K562 (cell line): Measurements from ENCODE around the gene CASKIN2. TPM values are rescaled to one million over a fixed set of nuclear protein-coding genes. Genes with fewer than 3 reads are reported as not detected.

ENCODE experiments used
- EP300 ChIP-seq: IDR thresholded peaks from 2 replicates; pipeline ENCODE4 v1.6.1; 2012; ENCODE audit warnings: low read length, improper control_type of control experiment
- HEY1 ChIP-seq: fragments of 250-450 bp; sonication (Bioruptor Pico); IDR thresholded peaks from 2 replicates; pipeline ENCODE4 v1.5.0; 2020; ENCODE audit warnings: mild to moderate bottlenecking, moderate library complexity, borderline replicate concordance
- MCM2 ChIP-seq: fragments of 450-650 bp; IDR thresholded peaks from 2 replicates; pipeline ENCODE4 v1.6.1; 2017; ENCODE audit warnings: low read depth, mild to moderate bottlenecking
- MXI1 ChIP-seq: IDR thresholded peaks from 2 replicates; pipeline ENCODE4 v1.6.1; 2011; ENCODE audit warnings: low read depth, mild to moderate bottlenecking, improper control_type of control experiment, low read length
- NBN ChIP-seq: fragments of 450-650 bp; IDR thresholded peaks from 2 replicates; pipeline ENCODE4 v1.6.1; 2016; ENCODE audit warnings: low read depth, mild to moderate bottlenecking
- POLR2H ChIP-seq: IDR thresholded peaks from 2 replicates; pipeline ENCODE4 v1.6.1; 2016; ENCODE audit warnings: missing genetic modification characterization, low read depth, mild to moderate bottlenecking, control low read depth, missing compliant biosample characterization, moderate library complexity
- TEAD4 ChIP-seq, 2 experiments: sonication (generic) in 1 of 2; formaldehyde crosslinking in 1 of 2; IDR thresholded peaks; 2 replicates each; pipeline versions ENCODE4 v1.6.1 to v1.8.0; 2012 to 2022; ENCODE audit warnings: borderline replicate concordance in 1 of 2, inconsistent platforms in 1 of 2, low read length in 1 of 2, mild to moderate bottlenecking in 1 of 2, missing genetic modification reagents in 1 of 2
- WHSC1 ChIP-seq: IDR thresholded peaks from one replicate; pipeline ENCODE4 v1.6.1; 2012; ENCODE audit warnings: low read length, control low read depth, inconsistent platforms
- YBX1 ChIP-seq: fragments of 450-650 bp; IDR thresholded peaks from 2 replicates; pipeline ENCODE4 v1.7.1; 2016; ENCODE audit warnings: mild to moderate bottlenecking
- YY1 ChIP-seq, 3 experiments: IDR thresholded peaks; 2 replicates each; pipeline ENCODE4 v1.6.1; 2011; ENCODE audit warnings: low read length in 2 of 3, mild to moderate bottlenecking in 2 of 3, moderate library complexity in 2 of 3, borderline replicate concordance in 1 of 3, control low read depth in 1 of 3, low read depth in 1 of 3; ENCODE audit not compliant: insufficient read depth in 3 of 3, insufficient replicate concordance in 2 of 3, control insufficient read depth in 1 of 3, insufficient read length in 1 of 3; ENCODE audit errors: extremely low read depth in 1 of 3
- ZNF316 ChIP-seq: fragments of 450-650 bp; IDR thresholded peaks from 2 replicates; pipeline ENCODE4 v1.6.1; 2016
- ZNF408 ChIP-seq: fragments of 250-450 bp; sonication (Bioruptor Pico); IDR thresholded peaks from 2 replicates; pipeline ENCODE4 v1.4.0; 2020; ENCODE audit warnings: low read depth, mild to moderate bottlenecking, moderate library complexity
- ZNF431 ChIP-seq: sonication (generic); formaldehyde crosslinking; IDR thresholded peaks from 2 replicates; pipeline ENCODE4 v1.8.0; 2022; ENCODE audit warnings: mild to moderate bottlenecking, missing genetic modification reagents
- ZNF511 ChIP-seq: sonication (generic); formaldehyde crosslinking; IDR thresholded peaks from 2 replicates; pipeline ENCODE4 v1.8.0; 2022; ENCODE audit warnings: mild to moderate bottlenecking, missing genetic modification reagents
- ZNF586 ChIP-seq: fragments of 450-650 bp; formaldehyde crosslinking; conservative IDR thresholded peaks from 2 replicates; pipeline ENCODE4 v1.4.0; 2020; ENCODE audit warnings: mild to moderate bottlenecking, moderate library complexity
- polyA plus RNA-seq, 8 experiments: library from polyadenylated mRNA; depleted of rRNA in 4 of 8; stranded (reverse) in 5 of 8; unstranded in 3 of 8; fragments of >200 nt; fragmentation: Nextera tagmentation in 2 of 8; fragmentation: Illumina TruSeq in 1 of 8; extraction: Ambion mirVana in 2 of 8; extraction: Trizol in 1 of 8; gene quantifications; 2 replicates each; pipeline versions ENCODE4 v1.2.1 to v1.2.3, GENCODE V29; 2011 to 2014; ENCODE audit warnings: inconsistent platforms in 1 of 8, missing spikeins in 1 of 8
- total RNA-seq, 7 experiments: library from RNA; depleted of rRNA in 6 of 7; stranded (reverse); fragments of >200 nt in 6 of 7; fragmentation: Illumina TruSeq in 2 of 7; extraction: Trizol in 2 of 7; gene quantifications; 2 replicates each; pipeline versions ENCODE4 v1.2.1 to v1.2.3, GENCODE V29; 2011 to 2021; ENCODE audit warnings: low replicate concordance in 1 of 7
- TF ChIP-seq, protein P1 (sequence below): sonication (generic); formaldehyde crosslinking; IDR thresholded peaks from 2 replicates; pipeline ENCODE4 v1.8.1; 2022; ENCODE audit warnings: missing genetic modification reagents
- TF ChIP-seq, protein P2 (sequence below): fragments of 450-650 bp; formaldehyde crosslinking; IDR thresholded peaks from 2 replicates; pipeline ENCODE4 v1.4.0; 2020; ENCODE audit warnings: mild to moderate bottlenecking, moderate library complexity
- TF ChIP-seq, protein P3 (sequence below): fragments of 250-450 bp; sonication (Bioruptor Pico); IDR thresholded peaks from 2 replicates; pipeline ENCODE4 v1.8.0; 2022; ENCODE audit warnings: inconsistent platforms
- TF ChIP-seq, protein P4 (sequence below): fragments of 150-350 bp; conservative IDR thresholded peaks from 2 replicates; pipeline ENCODE4 v1.6.1; 2014; ENCODE audit warnings: low read length

Gene CASKIN2
- total and polyA plus RNA-seq, 9 of the 15 experiments (the other 6 are each of a cell fraction or from before 2014, with no cell fraction given), result 0.01 to 12.2 (median 2.1) TPM

DNA sequence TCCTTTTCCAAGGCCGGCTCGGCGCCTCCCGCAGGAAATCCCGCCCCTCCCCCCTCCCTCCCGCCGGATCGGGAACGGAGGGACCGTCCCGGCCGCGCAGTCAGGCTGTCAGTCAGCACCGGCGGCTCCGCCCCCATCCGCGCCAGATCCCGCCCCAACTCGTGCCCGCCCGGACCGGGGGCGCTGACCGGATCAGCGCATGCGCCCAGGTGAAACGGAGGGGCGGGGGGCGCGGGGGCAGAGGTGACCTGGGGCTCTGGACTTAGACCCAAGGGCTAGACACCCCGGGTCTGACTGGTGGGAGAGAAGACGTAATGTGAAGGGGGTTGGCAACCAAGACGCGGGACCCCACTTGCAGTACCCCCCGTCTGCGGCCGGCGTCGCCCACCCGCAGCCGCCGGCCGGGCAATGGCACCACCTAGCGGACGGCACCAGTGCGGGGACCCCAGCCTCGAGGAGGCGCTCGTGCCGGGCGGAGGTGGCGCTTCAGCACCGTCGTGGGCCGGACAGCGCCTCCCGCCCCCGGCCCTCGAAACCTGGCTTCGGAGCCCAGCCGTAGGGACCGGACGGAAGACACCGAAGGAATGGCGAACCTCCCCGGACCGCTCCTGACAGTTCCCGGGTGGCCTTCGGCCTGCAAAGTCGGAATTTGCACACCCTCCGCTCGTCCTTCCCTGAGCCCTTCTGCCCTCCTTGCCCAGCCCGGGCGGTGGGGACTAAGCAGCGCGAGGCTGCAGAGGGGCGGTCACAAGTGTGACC lies at the start of gene CASKIN2 (continued):
- TF ChIP-seq, protein P1, sequence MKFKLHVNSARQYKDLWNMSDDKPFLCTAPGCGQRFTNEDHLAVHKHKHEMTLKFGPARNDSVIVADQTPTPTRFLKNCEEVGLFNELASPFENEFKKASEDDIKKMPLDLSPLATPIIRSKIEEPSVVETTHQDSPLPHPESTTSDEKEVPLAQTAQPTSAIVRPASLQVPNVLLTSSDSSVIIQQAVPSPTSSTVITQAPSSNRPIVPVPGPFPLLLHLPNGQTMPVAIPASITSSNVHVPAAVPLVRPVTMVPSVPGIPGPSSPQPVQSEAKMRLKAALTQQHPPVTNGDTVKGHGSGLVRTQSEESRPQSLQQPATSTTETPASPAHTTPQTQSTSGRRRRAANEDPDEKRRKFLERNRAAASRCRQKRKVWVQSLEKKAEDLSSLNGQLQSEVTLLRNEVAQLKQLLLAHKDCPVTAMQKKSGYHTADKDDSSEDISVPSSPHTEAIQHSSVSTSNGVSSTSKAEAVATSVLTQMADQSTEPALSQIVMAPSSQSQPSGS (CRISPR knock-in tag), result peak; percentile 78; the same call in 1 of the 2 replicates
- TF ChIP-seq, protein P2, sequence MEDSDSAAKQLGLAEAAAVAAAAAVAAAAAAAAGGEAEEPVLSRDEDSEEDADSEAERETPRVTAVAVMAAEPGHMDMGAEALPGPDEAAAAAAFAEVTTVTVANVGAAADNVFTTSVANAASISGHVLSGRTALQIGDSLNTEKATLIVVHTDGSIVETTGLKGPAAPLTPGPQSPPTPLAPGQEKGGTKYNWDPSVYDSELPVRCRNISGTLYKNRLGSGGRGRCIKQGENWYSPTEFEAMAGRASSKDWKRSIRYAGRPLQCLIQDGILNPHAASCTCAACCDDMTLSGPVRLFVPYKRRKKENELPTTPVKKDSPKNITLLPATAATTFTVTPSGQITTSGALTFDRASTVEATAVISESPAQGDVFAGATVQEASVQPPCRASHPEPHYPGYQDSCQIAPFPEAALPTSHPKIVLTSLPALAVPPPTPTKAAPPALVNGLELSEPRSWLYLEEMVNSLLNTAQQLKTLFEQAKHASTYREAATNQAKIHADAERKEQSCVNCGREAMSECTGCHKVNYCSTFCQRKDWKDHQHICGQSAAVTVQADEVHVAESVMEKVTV (CRISPR knock-in tag), result peak; percentile 79
- TF ChIP-seq, protein P3, sequence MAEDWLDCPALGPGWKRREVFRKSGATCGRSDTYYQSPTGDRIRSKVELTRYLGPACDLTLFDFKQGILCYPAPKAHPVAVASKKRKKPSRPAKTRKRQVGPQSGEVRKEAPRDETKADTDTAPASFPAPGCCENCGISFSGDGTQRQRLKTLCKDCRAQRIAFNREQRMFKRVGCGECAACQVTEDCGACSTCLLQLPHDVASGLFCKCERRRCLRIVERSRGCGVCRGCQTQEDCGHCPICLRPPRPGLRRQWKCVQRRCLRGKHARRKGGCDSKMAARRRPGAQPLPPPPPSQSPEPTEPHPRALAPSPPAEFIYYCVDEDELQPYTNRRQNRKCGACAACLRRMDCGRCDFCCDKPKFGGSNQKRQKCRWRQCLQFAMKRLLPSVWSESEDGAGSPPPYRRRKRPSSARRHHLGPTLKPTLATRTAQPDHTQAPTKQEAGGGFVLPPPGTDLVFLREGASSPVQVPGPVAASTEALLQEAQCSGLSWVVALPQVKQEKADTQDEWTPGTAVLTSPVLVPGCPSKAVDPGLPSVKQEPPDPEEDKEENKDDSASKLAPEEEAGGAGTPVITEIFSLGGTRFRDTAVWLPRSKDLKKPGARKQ (CRISPR knock-in tag), result no peak
- TF ChIP-seq YY1 (IDR thresholded peaks at IDR 0.05; ENCODE audit: borderline replicate concordance in 1 of 3, control insufficient read depth in 1 of 3, extremely low read depth in 1 of 3, insufficient read depth in 3 of 3, insufficient read length in 1 of 3, insufficient replicate concordance in 2 of 3, low read depth in 1 of 3, low read length in 2 of 3), result peak in 2 of 3 experiments; percentile 51
- TF ChIP-seq YBX1, result no peak
- TF ChIP-seq EP300, result no peak
- TF ChIP-seq MXI1, result peak; percentile 84
- TF ChIP-seq NBN, result no peak
- TF ChIP-seq ZNF316, result no peak
- TF ChIP-seq POLR2H (tag), result no peak
- peak; percentile 99 for TF ChIP-seq ZNF511
- TF ChIP-seq, protein P4, sequence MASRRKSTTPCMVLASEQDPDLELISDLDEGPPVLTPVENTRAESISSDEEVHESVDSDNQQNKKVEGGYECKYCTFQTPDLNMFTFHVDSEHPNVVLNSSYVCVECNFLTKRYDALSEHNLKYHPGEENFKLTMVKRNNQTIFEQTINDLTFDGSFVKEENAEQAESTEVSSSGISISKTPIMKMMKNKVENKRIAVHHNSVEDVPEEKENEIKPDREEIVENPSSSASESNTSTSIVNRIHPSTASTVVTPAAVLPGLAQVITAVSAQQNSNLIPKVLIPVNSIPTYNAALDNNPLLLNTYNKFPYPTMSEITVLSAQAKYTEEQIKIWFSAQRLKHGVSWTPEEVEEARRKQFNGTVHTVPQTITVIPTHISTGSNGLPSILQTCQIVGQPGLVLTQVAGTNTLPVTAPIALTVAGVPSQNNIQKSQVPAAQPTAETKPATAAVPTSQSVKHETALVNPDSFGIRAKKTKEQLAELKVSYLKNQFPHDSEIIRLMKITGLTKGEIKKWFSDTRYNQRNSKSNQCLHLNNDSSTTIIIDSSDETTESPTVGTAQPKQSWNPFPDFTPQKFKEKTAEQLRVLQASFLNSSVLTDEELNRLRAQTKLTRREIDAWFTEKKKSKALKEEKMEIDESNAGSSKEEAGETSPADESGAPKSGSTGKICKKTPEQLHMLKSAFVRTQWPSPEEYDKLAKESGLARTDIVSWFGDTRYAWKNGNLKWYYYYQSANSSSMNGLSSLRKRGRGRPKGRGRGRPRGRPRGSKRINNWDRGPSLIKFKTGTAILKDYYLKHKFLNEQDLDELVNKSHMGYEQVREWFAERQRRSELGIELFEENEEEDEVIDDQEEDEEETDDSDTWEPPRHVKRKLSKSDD, result 0 out of 2 replicates have a peak, but pooled peaks have one; percentile 43
- no peak for TF ChIP-seq MCM2
- TF ChIP-seq TEAD4 (IDR thresholded peaks at IDR 0.05; ENCODE audit: low read length), result no peak
- peak; percentile 93 for TF ChIP-seq TEAD4 (CRISPR knock-in tag; IDR thresholded peaks at IDR 0.05; ENCODE audit: borderline replicate concordance)
- no peak for TF ChIP-seq ZNF586 (CRISPR knock-in tag)
- TF ChIP-seq ZNF431 (CRISPR knock-in tag), result peak; percentile 76
- TF ChIP-seq HEY1 (CRISPR knock-in tag), result no peak
- no peak for TF ChIP-seq ZNF408 (CRISPR knock-in tag)
- TF ChIP-seq WHSC1, result no peak
